ENCODE measurements around the gene PSMD6.

- TF ChIP-seq EZH2 (IDR thresholded peaks at IDR 0.05; ENCODE audit: borderline replicate concordance, low read depth, low read length, poor library complexity, severe bottlenecking) (no peak), CTCF (conservative IDR thresholded peaks at IDR 0.05; ENCODE audit: low read depth, low read length) (no peak)
Observed at GRCh38 chr3:64010199-64010598, 13.1 kb downstream of the PSMD6 start.
